ENCODE measurements around the gene PIGV.

Gene PIGV

DNA sequence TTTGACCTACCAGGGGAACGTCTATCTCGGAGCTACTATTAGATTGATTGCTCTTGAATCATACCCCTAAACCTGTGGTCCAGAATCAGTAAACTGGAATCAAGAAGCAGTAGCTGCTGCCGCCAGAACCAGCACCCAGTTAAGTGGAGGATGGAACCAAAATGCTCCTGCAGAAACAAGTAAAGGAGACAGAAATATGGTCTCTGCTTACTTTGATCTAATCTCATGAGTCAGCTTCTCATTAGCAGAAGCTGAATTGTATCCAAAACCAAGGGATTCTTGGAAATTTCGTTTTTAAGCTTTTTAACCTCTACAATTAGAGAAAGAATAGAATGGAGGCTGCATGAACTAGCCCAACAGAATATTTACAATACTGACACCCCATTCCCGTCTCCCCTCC is 42.6 kb upstream of the PIGV start (continued):
- TF ChIP-seq, protein P1, sequence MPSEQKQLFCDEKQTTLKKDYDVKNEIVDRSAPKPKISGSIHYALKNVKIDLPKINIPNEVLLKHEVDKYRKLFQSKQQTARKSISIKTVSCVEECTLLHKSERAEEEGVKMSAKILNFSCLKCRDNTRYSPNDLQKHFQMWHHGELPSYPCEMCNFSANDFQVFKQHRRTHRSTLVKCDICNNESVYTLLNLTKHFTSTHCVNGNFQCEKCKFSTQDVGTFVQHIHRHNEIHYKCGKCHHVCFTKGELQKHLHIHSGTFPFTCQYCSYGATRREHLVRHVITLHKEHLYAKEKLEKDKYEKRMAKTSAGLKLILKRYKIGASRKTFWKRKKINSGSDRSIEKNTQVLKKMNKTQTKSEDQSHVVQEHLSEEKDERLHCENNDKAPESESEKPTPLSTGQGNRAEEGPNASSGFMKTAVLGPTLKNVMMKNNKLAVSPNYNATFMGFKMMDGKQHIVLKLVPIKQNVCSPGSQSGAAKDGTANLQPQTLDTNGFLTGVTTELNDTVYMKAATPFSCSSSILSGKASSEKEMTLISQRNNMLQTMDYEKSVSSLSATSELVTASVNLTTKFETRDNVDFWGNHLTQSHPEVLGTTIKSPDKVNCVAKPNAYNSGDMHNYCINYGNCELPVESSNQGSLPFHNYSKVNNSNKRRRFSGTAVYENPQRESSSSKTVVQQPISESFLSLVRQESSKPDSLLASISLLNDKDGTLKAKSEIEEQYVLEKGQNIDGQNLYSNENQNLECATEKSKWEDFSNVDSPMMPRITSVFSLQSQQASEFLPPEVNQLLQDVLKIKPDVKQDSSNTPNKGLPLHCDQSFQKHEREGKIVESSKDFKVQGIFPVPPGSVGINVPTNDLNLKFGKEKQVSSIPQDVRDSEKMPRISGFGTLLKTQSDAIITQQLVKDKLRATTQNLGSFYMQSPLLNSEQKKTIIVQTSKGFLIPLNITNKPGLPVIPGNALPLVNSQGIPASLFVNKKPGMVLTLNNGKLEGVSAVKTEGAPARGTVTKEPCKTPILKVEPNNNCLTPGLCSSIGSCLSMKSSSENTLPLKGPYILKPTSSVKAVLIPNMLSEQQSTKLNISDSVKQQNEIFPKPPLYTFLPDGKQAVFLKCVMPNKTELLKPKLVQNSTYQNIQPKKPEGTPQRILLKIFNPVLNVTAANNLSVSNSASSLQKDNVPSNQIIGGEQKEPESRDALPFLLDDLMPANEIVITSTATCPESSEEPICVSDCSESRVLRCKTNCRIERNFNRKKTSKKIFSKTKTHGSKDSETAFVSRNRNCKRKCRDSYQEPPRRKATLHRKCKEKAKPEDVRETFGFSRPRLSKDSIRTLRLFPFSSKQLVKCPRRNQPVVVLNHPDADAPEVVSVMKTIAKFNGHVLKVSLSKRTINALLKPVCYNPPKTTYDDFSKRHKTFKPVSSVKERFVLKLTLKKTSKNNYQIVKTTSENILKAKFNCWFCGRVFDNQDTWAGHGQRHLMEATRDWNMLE (tag by site-specific recombination; conservative IDR thresholded peaks at IDR 0.05; ENCODE audit: low read depth): no peak

DNA sequence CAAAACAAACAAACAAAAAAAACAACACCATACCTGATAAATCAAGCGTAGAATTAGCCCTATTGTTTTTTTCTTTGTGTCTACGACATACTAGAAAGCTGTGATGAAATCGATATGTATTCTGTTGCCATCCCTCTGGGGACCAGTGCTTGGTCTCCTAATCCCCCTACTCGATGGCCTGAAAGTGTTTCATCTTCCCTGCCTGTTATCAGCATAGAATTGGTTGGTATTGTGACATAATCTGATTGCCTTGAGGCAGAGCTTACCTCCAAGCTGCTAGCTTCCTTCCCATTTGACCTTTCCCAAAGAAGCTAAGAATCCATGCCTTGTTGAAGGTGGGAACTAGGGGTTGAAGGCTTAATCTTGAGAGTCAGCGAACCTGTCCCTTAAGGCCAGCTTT is 40.7 kb upstream of the PIGV start:
- H3K36me3 ChIP-seq (ENCODE audit: control insufficient read depth in 2 of 2, insufficient read depth in 1 of 2, low read length in 2 of 2): peaks cover 12 to 93% of the 10 kb centered on the region in 2 experiments; a peak in 2 of 3 replicates
- no peak overlapping the region for H3K4me3 ChIP-seq (ENCODE audit: low read depth, low read length)
- CTCF ChIA-PET: interaction anchor here (0.6 to 1.6 kb wide), 3 partner anchors 69 to 145 kb away, joined by 3 to 4 read pairs (median 3); no protein-coding TSS in a partner anchor
- no peaks in the 10 kb centered on the region for H3K9me3 ChIP-seq (ENCODE audit: control insufficient read depth, insufficient read depth, low read depth, low read length)
- H3K4me1 ChIP-seq (ENCODE audit: control insufficient read depth, insufficient read depth, low read length): no peaks in the 10 kb centered on the region
- TF ChIP-seq ZNF596 (tag by site-specific recombination; IDR thresholded peaks at IDR 0.05): no peak
- TF ChIP-seq, protein P2, sequence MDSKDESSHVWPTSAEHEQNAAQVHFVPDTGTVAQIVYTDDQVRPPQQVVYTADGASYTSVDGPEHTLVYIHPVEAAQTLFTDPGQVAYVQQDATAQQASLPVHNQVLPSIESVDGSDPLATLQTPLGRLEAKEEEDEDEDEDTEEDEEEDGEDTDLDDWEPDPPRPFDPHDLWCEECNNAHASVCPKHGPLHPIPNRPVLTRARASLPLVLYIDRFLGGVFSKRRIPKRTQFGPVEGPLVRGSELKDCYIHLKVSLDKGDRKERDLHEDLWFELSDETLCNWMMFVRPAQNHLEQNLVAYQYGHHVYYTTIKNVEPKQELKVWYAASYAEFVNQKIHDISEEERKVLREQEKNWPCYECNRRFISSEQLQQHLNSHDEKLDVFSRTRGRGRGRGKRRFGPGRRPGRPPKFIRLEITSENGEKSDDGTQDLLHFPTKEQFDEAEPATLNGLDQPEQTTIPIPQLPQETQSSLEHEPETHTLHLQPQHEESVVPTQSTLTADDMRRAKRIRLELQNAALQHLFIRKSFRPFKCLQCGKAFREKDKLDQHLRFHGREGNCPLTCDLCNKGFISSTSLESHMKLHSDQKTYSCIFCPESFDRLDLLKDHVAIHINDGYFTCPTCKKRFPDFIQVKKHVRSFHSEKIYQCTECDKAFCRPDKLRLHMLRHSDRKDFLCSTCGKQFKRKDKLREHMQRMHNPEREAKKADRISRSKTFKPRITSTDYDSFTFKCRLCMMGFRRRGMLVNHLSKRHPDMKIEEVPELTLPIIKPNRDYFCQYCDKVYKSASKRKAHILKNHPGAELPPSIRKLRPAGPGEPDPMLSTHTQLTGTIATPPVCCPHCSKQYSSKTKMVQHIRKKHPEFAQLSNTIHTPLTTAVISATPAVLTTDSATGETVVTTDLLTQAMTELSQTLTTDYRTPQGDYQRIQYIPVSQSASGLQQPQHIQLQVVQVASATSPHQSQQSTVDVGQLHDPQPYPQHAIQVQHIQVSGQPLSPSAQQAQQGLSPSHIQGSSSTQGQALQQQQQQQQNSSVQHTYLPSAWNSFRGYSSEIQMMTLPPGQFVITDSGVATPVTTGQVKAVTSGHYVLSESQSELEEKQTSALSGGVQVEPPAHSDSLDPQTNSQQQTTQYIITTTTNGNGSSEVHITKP (tag by site-specific recombination; IDR thresholded peaks at IDR 0.05): no peak
- TF ChIP-seq KLF9 (tag by site-specific recombination; IDR thresholded peaks at IDR 0.05; ENCODE audit: low read depth): no peak
- TF ChIP-seq, protein P3, sequence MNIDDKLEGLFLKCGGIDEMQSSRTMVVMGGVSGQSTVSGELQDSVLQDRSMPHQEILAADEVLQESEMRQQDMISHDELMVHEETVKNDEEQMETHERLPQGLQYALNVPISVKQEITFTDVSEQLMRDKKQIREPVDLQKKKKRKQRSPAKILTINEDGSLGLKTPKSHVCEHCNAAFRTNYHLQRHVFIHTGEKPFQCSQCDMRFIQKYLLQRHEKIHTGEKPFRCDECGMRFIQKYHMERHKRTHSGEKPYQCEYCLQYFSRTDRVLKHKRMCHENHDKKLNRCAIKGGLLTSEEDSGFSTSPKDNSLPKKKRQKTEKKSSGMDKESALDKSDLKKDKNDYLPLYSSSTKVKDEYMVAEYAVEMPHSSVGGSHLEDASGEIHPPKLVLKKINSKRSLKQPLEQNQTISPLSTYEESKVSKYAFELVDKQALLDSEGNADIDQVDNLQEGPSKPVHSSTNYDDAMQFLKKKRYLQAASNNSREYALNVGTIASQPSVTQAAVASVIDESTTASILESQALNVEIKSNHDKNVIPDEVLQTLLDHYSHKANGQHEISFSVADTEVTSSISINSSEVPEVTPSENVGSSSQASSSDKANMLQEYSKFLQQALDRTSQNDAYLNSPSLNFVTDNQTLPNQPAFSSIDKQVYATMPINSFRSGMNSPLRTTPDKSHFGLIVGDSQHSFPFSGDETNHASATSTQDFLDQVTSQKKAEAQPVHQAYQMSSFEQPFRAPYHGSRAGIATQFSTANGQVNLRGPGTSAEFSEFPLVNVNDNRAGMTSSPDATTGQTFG (tag by site-specific recombination; IDR thresholded peaks at IDR 0.05; ENCODE audit: borderline replicate concordance): no peak
- TF ChIP-seq ZNF747 (tag by site-specific recombination; IDR thresholded peaks at IDR 0.05): no peak
- POLR2A ChIA-PET: interaction anchor here (1.3 kb wide), 1 partner anchor 49 kb away, joined by 3 read pairs; no protein-coding TSS in a partner anchor
- no peak overlapping the region for H3K27ac ChIP-seq (ENCODE audit: extremely low read depth, low read depth, low read length)

DNA sequence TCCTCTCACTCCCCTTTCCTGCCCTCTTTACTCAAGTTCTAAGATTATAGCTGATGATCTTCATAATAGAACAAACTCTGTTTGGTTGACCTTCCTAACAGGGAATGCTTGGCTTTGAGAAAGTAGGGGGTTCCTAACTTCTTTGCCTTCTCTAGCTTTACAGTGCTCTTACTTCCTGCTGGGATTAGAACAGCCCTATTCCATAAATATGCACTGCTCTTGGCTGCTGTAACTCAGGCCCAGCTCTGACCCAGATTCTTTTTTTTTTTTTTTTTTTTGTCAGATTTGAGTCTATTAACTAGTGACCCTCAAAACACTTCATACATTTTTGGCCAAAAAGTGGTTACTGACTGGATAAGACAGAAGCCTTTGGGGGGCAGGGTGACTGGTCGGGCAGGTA is 39.4 kb upstream of the PIGV start:
- peaks cover 8 to 93% of the 10 kb centered on the region in 2 experiments; a peak in 2 of 3 replicates for H3K36me3 ChIP-seq (ENCODE audit: control insufficient read depth in 2 of 2, insufficient read depth in 1 of 2, low read length in 2 of 2)

More for the DNA sequence above, 39.4 kb upstream of the PIGV start:
- POLR2A ChIA-PET: no interaction called here
- Histone ChIP-seq H3K4me1 (ENCODE audit: control insufficient read depth, insufficient read depth, low read length) (no peaks in the 10 kb centered on the region), H3K9me3 (ENCODE audit: control insufficient read depth, insufficient read depth, low read depth, low read length) (no peaks in the 10 kb centered on the region), H3K4me3 (ENCODE audit: low read depth, low read length) (no peak overlapping the region), H3K27ac (ENCODE audit: extremely low read depth, low read depth, low read length) (no peak overlapping the region)
- TF ChIP-seq ZFP37 (tag by site-specific recombination; IDR thresholded peaks at IDR 0.05): no peak
- no peak for TF ChIP-seq ZNF112 (tag by site-specific recombination; IDR thresholded peaks at IDR 0.05)
- TF ChIP-seq ZNF324 (tag by site-specific recombination; IDR thresholded peaks at IDR 0.05): no peak
- CTCF ChIA-PET: interaction anchor here (0.7 to 1.6 kb wide), 3 partner anchors 146 to 714 kb away, joined by 3 to 4 read pairs (median 4); no protein-coding TSS in a partner anchor
